GM12892 (cell line): ENCODE results near the gene TLR3.

Experiments used
- POLR2A ChIP-seq: IDR thresholded peaks from 2 replicates; pipeline ENCODE4 v1.6.1; 2011; ENCODE audit warnings: low read depth, low read length, control low read depth
- POLR2AphosphoS5 ChIP-seq: IDR thresholded peaks from 2 replicates; pipeline ENCODE4 v1.6.1; 2011; ENCODE audit warnings: low read depth, low read length, control low read depth

GRCh38 chr4:186030399-186030775 lies 38.6 kb upstream of the TLR3 start:
- TF ChIP-seq POLR2A (no peak), POLR2AphosphoS5 (no peak)
